GM19193 (cell line): ENCODE results near the gene FBXO31.

Experiments used
- POLR2A ChIP-seq: IDR thresholded peaks from 4 replicates; pipeline ENCODE4 v1.6.1; 2011; ENCODE audit not compliant: insufficient read depth, insufficient read length; ENCODE audit errors: extremely low read depth

The FBXO31 gene

DNA sequence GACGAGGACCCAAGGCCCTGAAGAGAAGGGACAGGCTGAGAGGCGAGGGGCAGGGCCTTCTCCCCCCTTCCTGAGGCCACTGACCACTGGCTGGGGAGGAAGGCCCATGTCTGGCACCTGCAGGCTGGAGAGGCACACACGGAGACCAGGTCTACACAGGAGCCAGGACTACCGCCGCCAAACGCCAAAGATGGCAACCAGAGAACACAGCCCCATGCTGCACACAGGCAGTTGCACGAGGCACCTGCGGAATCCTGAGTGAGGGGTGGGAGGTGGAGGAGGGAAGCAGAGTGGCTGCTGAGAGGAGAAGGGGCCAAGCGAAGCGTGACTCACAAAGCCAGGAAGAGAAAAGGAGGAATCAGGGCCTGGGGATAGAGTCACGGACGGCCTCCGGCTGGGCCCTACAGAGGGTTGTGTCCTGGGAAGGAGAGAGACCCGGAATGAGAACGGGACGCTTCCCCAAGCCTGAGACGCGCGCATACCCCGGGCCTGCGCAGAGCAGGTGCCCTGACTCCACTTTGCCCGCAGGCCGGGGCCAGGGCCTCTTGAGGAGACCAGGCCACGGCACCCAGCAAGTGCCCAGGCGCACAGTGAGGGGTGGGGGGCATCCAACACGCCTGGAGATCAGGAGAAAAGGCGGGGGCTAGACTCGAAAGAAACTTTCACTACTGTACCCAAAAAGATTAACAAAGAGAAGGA lies 37.7 kb downstream of the FBXO31 start:
- TF ChIP-seq POLR2A, result no peak

DNA sequence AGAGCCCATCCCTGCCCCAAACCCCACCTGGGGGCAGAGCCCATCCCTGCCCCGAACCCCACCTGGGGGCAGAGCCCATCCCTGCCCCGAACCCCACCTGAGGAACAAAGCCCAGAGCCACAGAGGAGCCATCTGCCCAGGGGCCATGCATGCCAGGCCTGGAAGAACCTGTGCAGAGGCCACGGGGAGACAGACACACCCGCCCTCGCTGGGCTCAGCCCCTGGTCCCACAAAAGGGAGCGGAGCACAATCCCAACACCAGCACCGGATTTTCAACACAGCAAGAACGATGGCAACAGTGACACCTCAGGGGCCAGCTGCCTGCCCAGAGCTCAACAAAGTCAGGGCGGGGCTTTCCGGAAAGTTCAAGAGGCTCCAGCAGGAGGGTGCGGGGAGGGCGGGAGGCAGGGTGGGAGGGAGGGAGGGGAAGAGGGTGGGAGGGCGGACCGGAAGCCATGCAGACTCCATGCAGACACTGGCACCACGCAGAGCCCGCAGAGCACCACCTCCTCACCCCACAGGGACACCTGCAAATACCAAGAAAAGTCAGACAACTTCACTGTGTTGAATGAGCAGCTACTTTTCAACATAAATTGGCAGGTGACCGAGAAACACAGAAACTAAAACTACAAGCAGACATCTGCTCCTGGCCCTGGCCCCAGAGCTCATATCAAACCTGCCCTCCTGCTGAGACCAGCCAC lies 38.5 kb downstream of the FBXO31 start:
- no peak for TF ChIP-seq POLR2A

DNA sequence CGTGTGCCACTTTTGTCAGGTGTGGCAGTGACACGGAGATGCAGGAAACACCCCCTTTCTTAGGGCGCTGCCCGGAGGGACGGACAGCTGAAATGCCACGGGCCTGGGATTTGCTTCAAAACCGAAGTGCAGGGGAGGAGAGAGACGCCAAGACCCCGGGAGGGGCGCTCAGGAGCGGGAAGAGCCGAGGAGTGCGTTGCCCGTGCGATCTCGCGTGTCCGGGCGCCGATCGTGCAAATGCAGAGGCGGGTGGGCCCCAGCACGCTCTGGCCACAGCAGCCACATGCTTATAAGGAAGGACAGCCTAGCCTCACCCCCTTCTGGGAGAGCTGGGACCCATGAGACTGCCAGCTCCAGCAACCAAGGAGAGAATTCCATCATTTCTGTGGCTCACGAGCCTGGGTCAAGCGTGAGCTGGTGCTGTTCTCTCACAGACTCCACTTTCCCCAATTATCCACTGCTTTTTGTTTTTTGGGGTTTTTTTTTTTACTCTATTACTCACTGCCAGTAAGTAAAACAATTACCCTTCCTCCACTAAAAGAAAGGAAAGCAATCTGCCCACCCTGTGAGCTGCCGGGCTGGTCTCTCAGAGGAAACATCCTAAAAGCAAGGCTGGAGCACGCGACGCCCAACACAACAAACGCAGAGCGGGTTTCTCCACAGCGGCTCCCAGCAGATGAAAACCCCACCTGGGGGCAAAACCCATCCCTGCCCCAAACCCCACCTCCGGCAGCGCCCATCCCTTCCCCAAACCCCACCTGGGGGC lies 39.2 kb downstream of the FBXO31 start:
- TF ChIP-seq POLR2A, result no peak

DNA sequence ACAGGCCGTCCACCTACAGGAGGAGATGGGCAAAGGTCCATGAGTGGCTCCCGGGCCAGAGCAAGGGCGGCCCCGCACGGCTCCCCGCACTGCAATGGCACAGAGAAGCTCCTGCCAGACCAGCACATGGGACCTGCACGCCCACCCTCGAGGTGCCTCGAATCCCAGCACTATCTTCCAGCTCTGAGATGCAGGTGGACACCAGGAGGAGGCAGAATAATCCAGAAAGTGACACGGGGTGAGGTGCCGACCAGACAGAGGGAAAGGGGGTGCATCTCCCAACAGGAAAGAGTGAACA lies 39.9 kb downstream of the FBXO31 start:
- no peak for TF ChIP-seq POLR2A

DNA sequence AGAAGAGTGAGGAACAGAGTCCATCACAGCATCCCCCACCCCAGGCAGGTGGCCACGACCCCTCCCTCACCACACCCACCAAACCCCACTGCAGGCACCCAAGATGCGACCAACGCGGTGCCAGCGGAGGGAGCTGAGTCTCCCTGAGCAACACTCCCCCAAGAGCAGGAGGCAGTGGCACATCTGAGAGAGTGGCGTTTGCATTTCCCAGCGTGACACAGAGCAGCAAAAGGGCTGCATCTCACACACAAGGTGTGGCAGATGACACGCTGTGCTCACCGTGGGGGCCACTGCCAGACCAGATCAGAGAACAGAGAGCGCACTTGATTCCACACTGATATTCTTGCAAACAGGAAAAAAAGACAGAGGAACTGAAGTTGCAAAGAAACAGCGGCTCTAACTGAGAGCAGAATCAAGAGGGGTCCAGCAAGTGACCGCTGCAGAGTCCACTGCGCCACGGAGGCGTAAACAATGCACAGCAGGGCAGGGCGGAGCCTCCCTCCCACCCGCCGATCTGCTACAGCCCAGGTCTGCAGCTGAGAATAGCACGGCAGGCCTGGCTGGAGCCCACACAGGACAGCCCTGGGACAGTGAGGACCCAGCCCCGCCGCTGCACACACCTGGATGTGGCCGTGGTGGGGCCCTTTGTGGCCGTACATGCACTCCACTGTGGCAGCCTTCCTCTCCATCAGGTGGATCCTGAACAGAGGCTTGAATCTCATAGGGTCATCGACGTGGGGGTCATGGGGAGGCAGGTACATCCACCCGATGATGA lies 40.4 kb downstream of the FBXO31 start:
- no peak for TF ChIP-seq POLR2A

DNA sequence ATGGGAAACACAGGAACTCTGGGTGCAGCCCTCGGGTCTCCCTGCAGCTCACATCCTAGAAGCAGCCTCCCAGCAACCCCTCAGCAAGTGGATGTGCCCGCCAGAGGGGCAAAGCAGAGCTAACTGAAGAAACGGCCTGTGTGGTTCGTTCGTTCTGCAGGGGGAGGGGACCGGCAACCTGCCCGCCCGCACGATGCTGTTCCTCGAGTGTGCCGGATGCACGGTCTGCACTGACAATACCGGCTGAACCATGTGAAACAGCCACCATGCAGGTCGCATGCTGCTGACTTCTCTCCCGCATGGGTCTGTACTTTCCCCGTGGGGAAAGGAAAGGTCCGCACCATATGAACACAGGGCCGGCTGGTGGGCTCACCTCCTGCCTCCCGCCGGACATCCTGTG lies 41.1 kb downstream of the FBXO31 start:
- no peak for TF ChIP-seq POLR2A

DNA sequence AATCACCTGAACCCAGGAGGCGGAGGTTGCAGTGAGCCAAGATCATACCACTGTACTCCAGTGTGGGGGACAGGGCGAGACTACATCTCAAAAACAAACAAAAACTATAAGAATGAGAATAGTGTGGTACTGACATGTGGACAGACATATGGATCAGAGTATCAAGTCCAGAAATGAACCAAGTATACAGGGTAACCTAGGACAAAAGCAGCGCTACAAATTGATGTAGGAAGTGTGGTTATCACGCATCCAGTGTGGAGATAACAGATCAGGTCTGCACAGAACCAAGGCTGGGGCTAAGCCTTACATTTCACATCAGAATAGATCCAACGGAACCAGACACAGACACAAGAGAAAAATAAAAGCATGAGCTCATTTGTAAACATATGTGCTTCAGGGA lies 43.4 kb downstream of the FBXO31 start:
- no peak for TF ChIP-seq POLR2A

DNA sequence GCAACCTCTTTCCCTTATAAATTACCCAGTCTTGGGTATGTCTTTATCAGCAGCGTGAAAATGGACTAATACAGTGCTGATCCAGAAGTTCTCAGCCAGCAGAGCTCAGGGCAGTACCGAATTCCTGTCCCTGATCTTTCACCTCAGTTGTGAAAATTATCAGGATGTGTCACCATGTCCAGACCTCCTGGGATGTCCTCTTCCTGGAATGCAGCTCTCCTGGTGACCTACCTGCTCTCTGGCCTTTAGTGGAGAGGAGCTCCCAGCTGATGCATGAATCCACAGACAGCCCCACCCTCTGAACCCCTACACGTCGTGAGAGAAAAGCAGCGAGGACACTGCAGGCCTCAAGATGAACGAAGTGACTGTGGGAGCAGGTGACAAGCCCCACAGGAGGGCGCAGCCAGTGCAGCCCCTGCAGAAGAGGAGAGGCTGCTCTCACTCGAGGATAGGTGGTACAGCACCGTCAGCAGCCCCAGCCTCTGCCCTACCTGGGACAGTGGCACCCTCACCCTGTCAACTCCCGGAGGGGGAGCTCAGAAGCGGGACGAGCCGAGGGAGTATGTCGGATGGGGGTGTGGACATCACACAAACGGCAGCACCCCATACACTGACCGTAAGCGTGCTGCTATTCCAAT lies 44.4 kb downstream of the FBXO31 start:
- TF ChIP-seq POLR2A, result no peak

DNA sequence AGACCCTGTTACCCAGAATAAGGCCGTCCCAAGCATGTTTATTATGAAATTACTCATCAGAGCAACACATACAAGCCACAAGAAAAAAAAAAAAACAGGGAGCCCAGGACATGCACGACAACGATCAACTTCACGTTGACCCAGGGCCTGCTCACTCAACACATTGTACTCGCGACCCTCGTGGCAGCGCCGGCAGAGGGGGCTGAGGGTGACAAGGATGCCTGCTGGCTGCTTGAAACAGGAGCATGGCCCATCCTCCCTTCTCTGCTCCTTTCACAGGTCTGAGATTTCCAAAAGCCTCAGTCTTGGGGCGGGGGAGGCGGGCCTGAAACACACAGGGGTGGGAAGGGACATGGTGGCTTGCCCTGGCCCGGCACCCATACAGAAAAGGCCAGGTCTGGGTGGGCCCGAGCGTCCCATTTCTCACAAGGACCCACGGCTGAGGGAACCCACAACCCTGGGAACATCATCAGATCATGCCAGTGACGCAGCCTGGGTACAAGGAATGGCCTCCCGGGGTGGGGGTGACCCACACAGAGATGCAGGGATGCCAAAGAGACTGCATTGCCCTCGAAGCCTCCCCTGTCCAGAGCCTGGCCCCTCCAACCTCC lies 45.3 kb downstream of the FBXO31 start:
- TF ChIP-seq POLR2A, result no peak

DNA sequence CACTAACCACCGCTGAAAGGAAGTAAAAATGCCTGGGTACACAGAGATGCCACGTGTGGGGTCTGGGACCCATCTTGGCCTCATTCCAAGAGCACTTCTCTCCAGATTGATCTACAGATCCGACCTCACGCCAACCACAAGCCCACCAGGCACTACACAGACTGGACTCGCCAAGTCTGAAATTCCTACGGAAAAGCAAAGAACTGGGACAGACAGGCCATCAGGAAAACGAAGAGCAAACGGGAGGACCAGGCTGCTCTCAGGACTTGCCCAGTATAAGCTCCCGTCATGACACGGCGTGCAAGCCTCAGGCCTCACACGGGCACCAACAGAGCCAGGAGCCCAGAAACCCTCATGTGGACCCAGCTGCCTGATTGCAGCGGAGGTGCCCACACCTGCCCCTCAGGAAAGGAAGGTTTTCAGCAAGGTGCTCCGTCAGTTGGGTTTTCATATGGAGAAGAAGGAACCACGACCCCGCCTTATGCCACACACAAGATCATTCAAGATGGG lies 46.3 kb downstream of the FBXO31 start:
- TF ChIP-seq POLR2A, result no peak

DNA sequence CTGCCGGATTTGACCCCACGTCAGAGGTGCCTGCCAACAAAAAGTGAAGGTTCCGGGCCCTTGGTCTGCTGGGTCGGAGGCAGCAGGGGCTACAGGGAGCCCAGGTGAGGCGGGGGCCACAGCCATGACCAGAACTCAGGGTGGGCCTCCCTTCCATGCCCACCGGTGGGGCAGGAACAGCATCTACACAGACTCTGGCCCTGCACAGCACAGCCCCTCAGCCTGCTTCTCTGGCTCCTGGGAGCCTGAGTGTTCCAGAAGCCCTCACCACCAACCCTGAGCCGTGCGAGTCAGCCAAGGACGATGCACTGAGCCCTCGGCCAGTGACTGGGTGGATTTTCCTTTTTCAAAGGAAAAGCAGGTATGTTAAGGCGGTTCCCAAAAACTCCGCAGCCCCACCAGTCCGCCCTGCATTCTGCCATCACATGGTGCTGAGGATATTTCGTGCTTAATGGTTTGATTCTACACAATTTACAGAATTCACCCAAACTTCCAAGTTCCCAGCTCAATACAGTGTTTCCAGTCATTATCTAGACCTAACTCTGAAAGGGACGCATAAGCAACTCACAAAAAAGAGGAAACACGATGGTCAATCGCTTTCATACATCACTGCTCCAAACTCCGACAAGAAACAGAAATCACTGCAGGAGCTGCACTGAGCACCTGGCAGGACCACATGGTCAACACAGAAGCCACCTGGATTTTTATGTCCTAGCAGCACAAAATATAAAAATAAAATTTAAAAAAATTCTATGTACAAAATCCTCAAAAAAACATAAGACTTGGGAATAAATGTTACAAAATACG lies 46.9 kb downstream of the FBXO31 start:
- no peak for TF ChIP-seq POLR2A

DNA sequence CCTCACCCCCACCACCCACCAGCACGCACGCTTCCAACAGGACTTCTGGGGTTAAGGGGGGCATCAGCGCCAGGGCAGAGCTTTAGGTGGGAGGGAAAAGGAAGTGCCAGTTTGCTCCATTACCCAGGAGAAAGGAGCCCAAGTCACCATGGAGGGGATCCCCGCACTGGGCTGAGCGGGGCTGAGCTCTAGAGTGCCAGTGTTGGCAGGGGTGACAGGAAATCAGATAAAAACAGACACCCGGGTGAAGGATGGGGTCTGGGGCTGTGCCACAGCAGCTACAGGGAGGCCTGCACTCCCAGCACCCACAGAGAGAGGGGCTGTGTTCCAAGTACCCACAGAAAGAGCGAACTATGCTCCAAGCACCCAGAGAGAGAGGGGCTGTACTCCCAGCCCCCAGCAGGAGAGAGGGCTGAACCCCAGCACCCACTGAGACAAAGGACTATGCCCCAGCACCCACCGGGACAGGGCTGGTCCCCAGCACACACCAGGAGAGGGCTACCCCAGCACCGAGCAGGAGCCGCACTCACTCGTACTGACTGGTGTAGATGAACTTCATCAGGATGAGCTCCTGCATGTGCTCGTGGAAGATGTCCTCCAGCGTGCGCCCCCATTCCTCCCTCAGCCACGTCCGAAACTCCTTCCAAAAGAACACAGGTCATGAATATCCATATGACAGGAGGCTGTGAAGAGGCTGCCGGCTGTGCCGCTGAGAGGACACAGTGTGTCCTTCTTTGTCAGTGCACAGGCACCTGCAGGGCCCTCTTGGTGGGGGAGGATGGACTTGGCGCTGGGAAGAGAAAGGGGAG lies 47.7 kb downstream of the FBXO31 start:
- no peak for TF ChIP-seq POLR2A
